SU-DHL-6 (cell line): Measurements from ENCODE around the gene ANP32B.

Source experiments
- H2AFZ ChIP-seq: fragments of 200-600 bp; sonication (generic); 2 replicates; pipeline ENCODE4 v1.6.1; 2014; ENCODE audit warnings: low read depth, mild to moderate bottlenecking, moderate library complexity, mixed read lengths, antibody characterized with exemption, low read length; ENCODE audit not compliant: severe bottlenecking
- H3F3A ChIP-seq: fragments of 200-600 bp; shearing (Covaris generic); 2 replicates; pipeline ENCODE4 v1.6.0; 2016; ENCODE audit warnings: antibody characterized with exemption, mild to moderate bottlenecking; ENCODE audit not compliant: insufficient read depth
- H3K27ac ChIP-seq: fragments of 200-600 bp; sonication (generic); 2 replicates; pipeline ENCODE4 v1.5.1; 2016; ENCODE audit warnings: low read depth, mild to moderate bottlenecking, low read length, moderate library complexity, mixed read lengths
- H3K27me3 ChIP-seq: fragments of 200-600 bp; sonication (generic), shearing (Covaris generic); 2 replicates; pipeline ENCODE4 v1.6.0; 2014; ENCODE audit warnings: mild to moderate bottlenecking, low read length
- H3K36me3 ChIP-seq: fragments of 200-600 bp; sonication (generic); 2 replicates; pipeline ENCODE4 v1.6.1; 2014; ENCODE audit warnings: mild to moderate bottlenecking, low read length, mixed read lengths
- H3K4me2 ChIP-seq: fragments of 300-600, 200-600 bp; shearing (Covaris generic), sonication (generic); 2 replicates; pipeline ENCODE4 v1.6.0; 2014; ENCODE audit warnings: low read length, low read depth, mild to moderate bottlenecking; ENCODE audit not compliant: poor library complexity, severe bottlenecking
- H3K4me3 ChIP-seq: fragments of 200-600 bp; sonication (generic); 2 replicates; pipeline ENCODE4 v1.5.1; 2014; ENCODE audit warnings: antibody characterized with exemption, low read length, mild to moderate bottlenecking, mixed read lengths; ENCODE audit not compliant: insufficient read depth, poor library complexity, severe bottlenecking
- H3K79me2 ChIP-seq: fragments of 200-600 bp; sonication (generic); 2 replicates; pipeline ENCODE4 v1.6.1; 2014; ENCODE audit warnings: mild to moderate bottlenecking, low read length, moderate library complexity; ENCODE audit not compliant: insufficient read depth
- H3K9ac ChIP-seq: fragments of 200-600 bp; sonication (generic); 2 replicates; pipeline ENCODE4 v1.7.0; 2014; ENCODE audit warnings: mild to moderate bottlenecking, low read length
- H3K9me2 ChIP-seq: fragments of 200-600 bp; sonication (generic); replicated peaks from 2 replicates; pipeline ENCODE4 v1.6.1; 2014; ENCODE audit warnings: low read length; ENCODE audit not compliant: insufficient read depth
- H3K9me3 ChIP-seq: fragments of 200-600 bp; sonication (generic); 2 replicates; pipeline ENCODE4 v1.6.1; 2014; ENCODE audit warnings: low read length, mixed read lengths; ENCODE audit not compliant: insufficient read depth
- H4K20me1 ChIP-seq: fragments of 200-600 bp; sonication (generic); 2 replicates; pipeline ENCODE4 v1.6.1; 2014; ENCODE audit warnings: low read depth, mild to moderate bottlenecking, antibody characterized with exemption, low read length, moderate library complexity, mixed read lengths
- EZH2phosphoT487 ChIP-seq: fragments of 200-600 bp; sonication (generic), shearing (Covaris generic); conservative IDR thresholded peaks from 2 replicates; pipeline ENCODE4 v1.6.1; 2018; ENCODE audit warnings: mild to moderate bottlenecking, antibody characterized with exemption, low read length, moderate library complexity, mixed read lengths
- TF ChIP-seq, protein P1 (sequence below): fragments of 200-600 bp; sonication (generic); IDR thresholded peaks from one replicate; pipeline ENCODE4 v1.5.1; 2017; ENCODE audit warnings: antibody characterized with exemption, mild to moderate bottlenecking, low read length, moderate library complexity; ENCODE audit not compliant: insufficient read depth, poor library complexity, severe bottlenecking

The ANP32B gene

GRCh38 chr9:98009936-98010335 lies 26.8 kb downstream of the ANP32B start:
- Histone ChIP-seq H3K4me2 (no peak overlapping the region), H4K20me1 (peaks cover 19% of the 10 kb centered on the region), H3F3A (peaks cover 12% of the 10 kb centered on the region; the same call in 1 of the 2 replicates), H3K4me3 (no peak overlapping the region), H3K27ac (no peak overlapping the region), H3K36me3 (peaks cover 71% of the 10 kb centered on the region), H3K9me3 (no peaks in the 10 kb centered on the region), H3K9ac (no peak overlapping the region), H3K9me2 (no peaks in the 10 kb centered on the region), H3K79me2 (peaks cover 56% of the 10 kb centered on the region), H3K27me3 (no peaks in the 10 kb centered on the region), H2AFZ (no peak overlapping the region)
- no peak for TF ChIP-seq EZH2phosphoT487
- TF ChIP-seq, protein P1, sequence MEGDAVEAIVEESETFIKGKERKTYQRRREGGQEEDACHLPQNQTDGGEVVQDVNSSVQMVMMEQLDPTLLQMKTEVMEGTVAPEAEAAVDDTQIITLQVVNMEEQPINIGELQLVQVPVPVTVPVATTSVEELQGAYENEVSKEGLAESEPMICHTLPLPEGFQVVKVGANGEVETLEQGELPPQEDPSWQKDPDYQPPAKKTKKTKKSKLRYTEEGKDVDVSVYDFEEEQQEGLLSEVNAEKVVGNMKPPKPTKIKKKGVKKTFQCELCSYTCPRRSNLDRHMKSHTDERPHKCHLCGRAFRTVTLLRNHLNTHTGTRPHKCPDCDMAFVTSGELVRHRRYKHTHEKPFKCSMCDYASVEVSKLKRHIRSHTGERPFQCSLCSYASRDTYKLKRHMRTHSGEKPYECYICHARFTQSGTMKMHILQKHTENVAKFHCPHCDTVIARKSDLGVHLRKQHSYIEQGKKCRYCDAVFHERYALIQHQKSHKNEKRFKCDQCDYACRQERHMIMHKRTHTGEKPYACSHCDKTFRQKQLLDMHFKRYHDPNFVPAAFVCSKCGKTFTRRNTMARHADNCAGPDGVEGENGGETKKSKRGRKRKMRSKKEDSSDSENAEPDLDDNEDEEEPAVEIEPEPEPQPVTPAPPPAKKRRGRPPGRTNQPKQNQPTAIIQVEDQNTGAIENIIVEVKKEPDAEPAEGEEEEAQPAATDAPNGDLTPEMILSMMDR, result no peak

DNA sequence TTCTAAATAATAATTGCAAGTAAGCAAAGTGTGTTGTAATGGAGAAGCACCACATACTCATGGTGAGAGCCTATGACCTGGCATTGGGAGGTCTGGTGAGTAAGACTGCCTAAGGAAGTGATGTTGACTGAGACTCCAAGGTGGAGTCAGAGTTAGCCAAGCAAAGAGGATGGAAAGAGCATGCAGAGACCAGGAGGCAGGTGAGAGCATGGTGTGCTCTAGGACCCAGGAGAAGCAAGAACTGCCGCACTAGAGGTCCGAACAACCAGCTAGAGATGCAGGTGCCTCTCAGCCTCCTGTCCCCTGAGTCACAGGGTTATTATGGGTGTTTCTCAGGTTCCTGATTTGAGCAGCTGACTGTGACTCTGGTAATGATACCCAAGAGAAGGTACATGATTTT lies 27.3 kb downstream of the ANP32B start:
- peaks cover 51% of the 10 kb centered on the region for H3K79me2 ChIP-seq

GRCh38 chr9:98011122-98011521 lies 28.0 kb downstream of the ANP32B start:
- Histone ChIP-seq H4K20me1 (peaks cover 18% of the 10 kb centered on the region), H3K36me3 (peaks cover 71% of the 10 kb centered on the region), H3K4me2 (no peak overlapping the region)

More for the DNA sequence above, 27.3 kb downstream of the ANP32B start:
- H3K4me2 ChIP-seq, result no peak overlapping the region
- peaks cover 16% of the 10 kb centered on the region; the same call in 1 of the 2 replicates for H3F3A ChIP-seq
- H3K9ac ChIP-seq, result no peak overlapping the region
- peaks cover 70% of the 10 kb centered on the region for H3K36me3 ChIP-seq
- H2AFZ ChIP-seq, result no peak overlapping the region
- peaks cover 18% of the 10 kb centered on the region for H4K20me1 ChIP-seq
- H3K27me3 ChIP-seq, result no peaks in the 10 kb centered on the region
- H3K9me2 ChIP-seq, result no peaks in the 10 kb centered on the region
- no peak for TF ChIP-seq EZH2phosphoT487
- TF ChIP-seq, protein P1, result no peak
- no peak overlapping the region for H3K4me3 ChIP-seq
- H3K27ac ChIP-seq, result no peak overlapping the region
- H3K9me3 ChIP-seq, result no peaks in the 10 kb centered on the region

More at GRCh38 chr9:98011122-98011521, 28.0 kb downstream of the ANP32B start:
- peaks cover 45% of the 10 kb centered on the region for H3K79me2 ChIP-seq
- no peaks in the 10 kb centered on the region for H3K9me2 ChIP-seq
- TF ChIP-seq, protein P1, result no peak
- TF ChIP-seq EZH2phosphoT487, result no peak
- peaks cover 23% of the 10 kb centered on the region; the same call in 1 of the 2 replicates for H3F3A ChIP-seq
- H3K4me3 ChIP-seq, result no peak overlapping the region
- H3K27ac ChIP-seq, result no peak overlapping the region
- no peak overlapping the region for H2AFZ ChIP-seq
- H3K27me3 ChIP-seq, result no peaks in the 10 kb centered on the region
- no peaks in the 10 kb centered on the region for H3K9me3 ChIP-seq
- H3K9ac ChIP-seq, result no peak overlapping the region
